ENCODE results near the gene B3GAT3. TPM values are rescaled to one million over a fixed set of nuclear protein-coding genes. Genes with fewer than 3 reads are reported as not detected.
A peak's percentile ranks its signal among the peaks of the same experiment; 100 is the strongest.

The B3GAT3 gene
- total and polyA plus RNA-seq, 10 of the 15 experiments (the other 5 are each of a cell fraction or from before 2014, with no cell fraction given): 0.31 to 52.7 (median 29.8) TPM

GRCh38 chr11:62574363-62575071 lies 47.3 kb downstream of the B3GAT3 start (continued):
- TF ChIP-seq TCF7 (IDR thresholded peaks at IDR 0.05; ENCODE audit: borderline replicate concordance): no peak
- no peak for TF ChIP-seq EP300 (IDR thresholded peaks at IDR 0.05; ENCODE audit: borderline replicate concordance in 1 of 2, control insufficient read depth in 1 of 2, low read depth in 2 of 2, low read length in 2 of 2)
- TF ChIP-seq LARP7 (IDR thresholded peaks at IDR 0.05): peak; percentile 75
- TF ChIP-seq MYC (IDR thresholded peaks at IDR 0.05; ENCODE audit: insufficient read depth, insufficient read length, insufficient replicate concordance, low read length, severe bottlenecking): no peak
- TF ChIP-seq RUNX3 (IDR thresholded peaks at IDR 0.05; ENCODE audit: low read length): peak; percentile 12; the same call in 1 of the 2 replicates
- TF ChIP-seq DPF2 (IDR thresholded peaks at IDR 0.05): no peak; the same call in 1 of the 2 replicates
- TF ChIP-seq NFYA (IDR thresholded peaks at IDR 0.05; ENCODE audit: borderline replicate concordance, low read depth, low read length): no peak
- 0 out of 2 replicates have a peak, but pooled peaks have one; percentile 6 for TF ChIP-seq RB1 (IDR thresholded peaks at IDR 0.05; ENCODE audit: borderline replicate concordance)
- TF ChIP-seq ZSCAN29 (IDR thresholded peaks at IDR 0.05): no peak
- TF ChIP-seq, protein P1, sequence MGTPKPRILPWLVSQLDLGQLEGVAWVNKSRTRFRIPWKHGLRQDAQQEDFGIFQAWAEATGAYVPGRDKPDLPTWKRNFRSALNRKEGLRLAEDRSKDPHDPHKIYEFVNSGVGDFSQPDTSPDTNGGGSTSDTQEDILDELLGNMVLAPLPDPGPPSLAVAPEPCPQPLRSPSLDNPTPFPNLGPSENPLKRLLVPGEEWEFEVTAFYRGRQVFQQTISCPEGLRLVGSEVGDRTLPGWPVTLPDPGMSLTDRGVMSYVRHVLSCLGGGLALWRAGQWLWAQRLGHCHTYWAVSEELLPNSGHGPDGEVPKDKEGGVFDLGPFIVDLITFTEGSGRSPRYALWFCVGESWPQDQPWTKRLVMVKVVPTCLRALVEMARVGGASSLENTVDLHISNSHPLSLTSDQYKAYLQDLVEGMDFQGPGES (IDR thresholded peaks at IDR 0.05): no peak
- TF ChIP-seq RAD21 (IDR thresholded peaks at IDR 0.05; ENCODE audit: insufficient read depth, low read depth, low read length): no peak
- TF ChIP-seq, protein P2, sequence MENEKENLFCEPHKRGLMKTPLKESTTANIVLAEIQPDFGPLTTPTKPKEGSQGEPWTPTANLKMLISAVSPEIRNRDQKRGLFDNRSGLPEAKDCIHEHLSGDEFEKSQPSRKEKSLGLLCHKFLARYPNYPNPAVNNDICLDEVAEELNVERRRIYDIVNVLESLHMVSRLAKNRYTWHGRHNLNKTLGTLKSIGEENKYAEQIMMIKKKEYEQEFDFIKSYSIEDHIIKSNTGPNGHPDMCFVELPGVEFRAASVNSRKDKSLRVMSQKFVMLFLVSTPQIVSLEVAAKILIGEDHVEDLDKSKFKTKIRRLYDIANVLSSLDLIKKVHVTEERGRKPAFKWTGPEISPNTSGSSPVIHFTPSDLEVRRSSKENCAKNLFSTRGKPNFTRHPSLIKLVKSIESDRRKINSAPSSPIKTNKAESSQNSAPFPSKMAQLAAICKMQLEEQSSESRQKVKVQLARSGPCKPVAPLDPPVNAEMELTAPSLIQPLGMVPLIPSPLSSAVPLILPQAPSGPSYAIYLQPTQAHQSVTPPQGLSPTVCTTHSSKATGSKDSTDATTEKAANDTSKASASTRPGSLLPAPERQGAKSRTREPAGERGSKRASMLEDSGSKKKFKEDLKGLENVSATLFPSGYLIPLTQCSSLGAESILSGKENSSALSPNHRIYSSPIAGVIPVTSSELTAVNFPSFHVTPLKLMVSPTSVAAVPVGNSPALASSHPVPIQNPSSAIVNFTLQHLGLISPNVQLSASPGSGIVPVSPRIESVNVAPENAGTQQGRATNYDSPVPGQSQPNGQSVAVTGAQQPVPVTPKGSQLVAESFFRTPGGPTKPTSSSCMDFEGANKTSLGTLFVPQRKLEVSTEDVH (IDR thresholded peaks at IDR 0.05; ENCODE audit: low read depth, partially characterized antibody): no peak
- TF ChIP-seq, protein P3, sequence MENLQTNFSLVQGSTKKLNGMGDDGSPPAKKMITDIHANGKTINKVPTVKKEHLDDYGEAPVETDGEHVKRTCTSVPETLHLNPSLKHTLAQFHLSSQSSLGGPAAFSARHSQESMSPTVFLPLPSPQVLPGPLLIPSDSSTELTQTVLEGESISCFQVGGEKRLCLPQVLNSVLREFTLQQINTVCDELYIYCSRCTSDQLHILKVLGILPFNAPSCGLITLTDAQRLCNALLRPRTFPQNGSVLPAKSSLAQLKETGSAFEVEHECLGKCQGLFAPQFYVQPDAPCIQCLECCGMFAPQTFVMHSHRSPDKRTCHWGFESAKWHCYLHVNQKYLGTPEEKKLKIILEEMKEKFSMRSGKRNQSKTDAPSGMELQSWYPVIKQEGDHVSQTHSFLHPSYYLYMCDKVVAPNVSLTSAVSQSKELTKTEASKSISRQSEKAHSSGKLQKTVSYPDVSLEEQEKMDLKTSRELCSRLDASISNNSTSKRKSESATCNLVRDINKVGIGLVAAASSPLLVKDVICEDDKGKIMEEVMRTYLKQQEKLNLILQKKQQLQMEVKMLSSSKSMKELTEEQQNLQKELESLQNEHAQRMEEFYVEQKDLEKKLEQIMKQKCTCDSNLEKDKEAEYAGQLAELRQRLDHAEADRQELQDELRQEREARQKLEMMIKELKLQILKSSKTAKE (IDR thresholded peaks at IDR 0.05; ENCODE audit: low read depth, poor library complexity, severe bottlenecking): no peak
- TF ChIP-seq ZNF384 (IDR thresholded peaks at IDR 0.05; ENCODE audit: borderline replicate concordance, low read depth, low read length): no peak
- TF ChIP-seq GABPA (IDR thresholded peaks at IDR 0.05; ENCODE audit: low read depth): no peak
- no peak for TF ChIP-seq CBX5 (IDR thresholded peaks at IDR 0.05; ENCODE audit: low read depth)
- no peak for TF ChIP-seq SP1 (IDR thresholded peaks at IDR 0.05; ENCODE audit: low read depth, low read length)
- TF ChIP-seq, protein P4, sequence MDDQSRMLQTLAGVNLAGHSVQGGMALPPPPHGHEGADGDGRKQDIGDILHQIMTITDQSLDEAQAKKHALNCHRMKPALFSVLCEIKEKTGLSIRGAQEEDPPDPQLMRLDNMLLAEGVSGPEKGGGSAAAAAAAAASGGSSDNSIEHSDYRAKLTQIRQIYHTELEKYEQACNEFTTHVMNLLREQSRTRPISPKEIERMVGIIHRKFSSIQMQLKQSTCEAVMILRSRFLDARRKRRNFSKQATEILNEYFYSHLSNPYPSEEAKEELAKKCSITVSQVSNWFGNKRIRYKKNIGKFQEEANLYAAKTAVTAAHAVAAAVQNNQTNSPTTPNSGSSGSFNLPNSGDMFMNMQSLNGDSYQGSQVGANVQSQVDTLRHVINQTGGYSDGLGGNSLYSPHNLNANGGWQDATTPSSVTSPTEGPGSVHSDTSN (IDR thresholded peaks at IDR 0.05; ENCODE audit: insufficient replicate concordance, low read depth, low read length): no peak
- TF ChIP-seq RAD51 (IDR thresholded peaks at IDR 0.05): no peak
- no peak for TF ChIP-seq JUNB (IDR thresholded peaks at IDR 0.05)
- no peak; the same call in 2 of the 3 replicates for TF ChIP-seq POU2F2 (IDR thresholded peaks at IDR 0.05; ENCODE audit: borderline replicate concordance, low read depth, low read length)
- no peak for TF ChIP-seq JUND (IDR thresholded peaks at IDR 0.05; ENCODE audit: low read depth, low read length)
